SH-SY5Y (cell line): ENCODE measurements around the gene WFDC6.

Experiments used
- GATA2 ChIP-seq: IDR thresholded peaks from 2 replicates; pipeline ENCODE4 v1.6.1; 2011; ENCODE audit warnings: mild to moderate bottlenecking, low read depth, low read length
- GATA3 ChIP-seq: IDR thresholded peaks from 2 replicates; pipeline ENCODE4 v1.6.1; 2011; ENCODE audit warnings: low read depth, mild to moderate bottlenecking, low read length, moderate library complexity

- no peak for TF ChIP-seq GATA2
- no peak for TF ChIP-seq GATA3
These were observed 6.6 kb upstream of the WFDC6 start for GRCh38 chr20:45545754-45546453.
